Measurements from ENCODE around the gene SSUH2. TPM values are rescaled to one million over a fixed set of nuclear protein-coding genes. Genes with fewer than 3 reads are reported as not detected.
A peak's percentile ranks its signal among the peaks of the same experiment; 100 is the strongest.

Gene SSUH2
- total RNA-seq, 3 donors from 2014 or later = 0.15 to 0.33 TPM; not detected in 1

DNA sequence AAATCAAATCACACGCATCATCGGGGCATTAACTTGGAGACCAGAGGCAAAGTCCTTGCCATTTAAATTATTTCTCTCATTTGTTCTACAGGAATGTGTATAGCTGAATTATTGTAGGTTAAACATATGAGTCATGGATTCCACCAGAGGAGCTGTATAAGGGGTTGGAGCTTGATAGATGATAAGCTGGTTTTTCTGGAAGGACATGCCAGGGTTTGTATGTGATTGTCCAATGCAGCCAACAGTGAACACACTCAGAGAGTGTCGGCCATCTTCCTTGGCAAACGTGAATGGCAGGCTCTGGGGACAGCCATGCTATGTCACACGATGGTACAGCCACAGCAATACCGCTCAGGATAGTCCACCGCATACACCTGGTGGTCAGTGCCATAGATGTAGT, 25.1 kb downstream of the SSUH2 start:
- H3K4me3 ChIP-seq = no peak overlapping the region
- H3K27me3 ChIP-seq = no peaks in the 10 kb centered on the region
- TF ChIP-seq POLR2AphosphoS5 (IDR thresholded peaks at IDR 0.05) (no peak), POLR2A (IDR thresholded peaks at IDR 0.05) (no peak)
- TF ChIP-seq, protein P1, sequence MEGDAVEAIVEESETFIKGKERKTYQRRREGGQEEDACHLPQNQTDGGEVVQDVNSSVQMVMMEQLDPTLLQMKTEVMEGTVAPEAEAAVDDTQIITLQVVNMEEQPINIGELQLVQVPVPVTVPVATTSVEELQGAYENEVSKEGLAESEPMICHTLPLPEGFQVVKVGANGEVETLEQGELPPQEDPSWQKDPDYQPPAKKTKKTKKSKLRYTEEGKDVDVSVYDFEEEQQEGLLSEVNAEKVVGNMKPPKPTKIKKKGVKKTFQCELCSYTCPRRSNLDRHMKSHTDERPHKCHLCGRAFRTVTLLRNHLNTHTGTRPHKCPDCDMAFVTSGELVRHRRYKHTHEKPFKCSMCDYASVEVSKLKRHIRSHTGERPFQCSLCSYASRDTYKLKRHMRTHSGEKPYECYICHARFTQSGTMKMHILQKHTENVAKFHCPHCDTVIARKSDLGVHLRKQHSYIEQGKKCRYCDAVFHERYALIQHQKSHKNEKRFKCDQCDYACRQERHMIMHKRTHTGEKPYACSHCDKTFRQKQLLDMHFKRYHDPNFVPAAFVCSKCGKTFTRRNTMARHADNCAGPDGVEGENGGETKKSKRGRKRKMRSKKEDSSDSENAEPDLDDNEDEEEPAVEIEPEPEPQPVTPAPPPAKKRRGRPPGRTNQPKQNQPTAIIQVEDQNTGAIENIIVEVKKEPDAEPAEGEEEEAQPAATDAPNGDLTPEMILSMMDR (IDR thresholded peaks at IDR 0.05) = no peak
- no peaks in the 10 kb centered on the region for H3K4me1 ChIP-seq
- peaks cover 0 to 6% of the 10 kb centered on the region in 2 donors for H3K9me3 ChIP-seq
- H3K36me3 ChIP-seq = no peaks in the 10 kb centered on the region
- no peak for DNase-seq (ENCODE audit: low spot score in 2 of 2)
- no peak overlapping the region for H3K27ac ChIP-seq
- intact Hi-C loops (cut with DNase I; ENCODE audit: low total_unique reads) = loop anchor here (2.0 to 10.0 kb wide), 2 partner anchors 53 to 1655 kb away; no protein-coding TSS in a partner anchor

DNA sequence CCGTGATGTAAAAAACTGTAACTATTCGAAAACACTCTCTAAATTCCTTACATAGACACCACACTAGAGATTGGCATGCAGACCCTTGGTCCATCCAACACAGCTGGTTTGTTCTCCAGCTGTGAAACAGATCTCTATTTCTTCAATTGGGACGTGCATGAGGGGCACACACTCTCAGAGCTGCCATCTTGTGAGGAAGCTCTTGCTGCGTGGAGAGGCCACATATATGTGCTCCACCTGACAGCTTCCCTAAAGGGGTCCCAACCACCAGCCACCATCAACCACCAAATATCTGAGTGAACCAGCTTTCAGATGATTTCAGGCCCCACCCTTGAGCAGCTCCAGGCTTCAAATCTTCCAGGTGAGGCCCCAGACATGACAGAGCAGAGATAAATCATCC, 25.6 kb downstream of the SSUH2 start:
- H3K27me3 ChIP-seq = no peaks in the 10 kb centered on the region
- TF ChIP-seq POLR2AphosphoS5 (IDR thresholded peaks at IDR 0.05) = no peak
- TF ChIP-seq, protein P1 (IDR thresholded peaks at IDR 0.05) = no peak
- no peak for TF ChIP-seq POLR2A (IDR thresholded peaks at IDR 0.05)
- H3K4me1 ChIP-seq = no peaks in the 10 kb centered on the region
- no peak overlapping the region for H3K4me3 ChIP-seq
- intact Hi-C loops (cut with DNase I; ENCODE audit: low total_unique reads) = loop anchor here (2.0 to 10.0 kb wide), 2 partner anchors 52 to 1656 kb away; no protein-coding TSS in a partner anchor
- no peaks in the 10 kb centered on the region for H3K36me3 ChIP-seq
- DNase-seq (ENCODE audit: low spot score in 2 of 2) = no peak
- no peak overlapping the region for H3K27ac ChIP-seq
- peaks cover 0 to 6% of the 10 kb centered on the region in 2 donors for H3K9me3 ChIP-seq

- Histone ChIP-seq H3K4me1 (no peaks in the 10 kb centered on the region), H3K4me3 (no peak overlapping the region), H3K9me3 (peaks cover 0 to 6% of the 10 kb centered on the region in 2 donors), H3K36me3 (no peaks in the 10 kb centered on the region), H3K27ac (no peak overlapping the region), H3K27me3 (no peaks in the 10 kb centered on the region)
- TF ChIP-seq, protein P1 (IDR thresholded peaks at IDR 0.05) = no peak
- TF ChIP-seq POLR2AphosphoS5 (IDR thresholded peaks at IDR 0.05) = no peak
- TF ChIP-seq POLR2A (IDR thresholded peaks at IDR 0.05) = no peak
- intact Hi-C loops (cut with DNase I; ENCODE audit: low total_unique reads) = loop anchor here (2.0 to 10.0 kb wide), 2 partner anchors 51 to 1657 kb away; no protein-coding TSS in a partner anchor
- no peak for DNase-seq (ENCODE audit: low spot score in 2 of 2)
These were observed 26.7 kb downstream of the SSUH2 start for GRCh38 chr3:8617921-8618320.

DNA sequence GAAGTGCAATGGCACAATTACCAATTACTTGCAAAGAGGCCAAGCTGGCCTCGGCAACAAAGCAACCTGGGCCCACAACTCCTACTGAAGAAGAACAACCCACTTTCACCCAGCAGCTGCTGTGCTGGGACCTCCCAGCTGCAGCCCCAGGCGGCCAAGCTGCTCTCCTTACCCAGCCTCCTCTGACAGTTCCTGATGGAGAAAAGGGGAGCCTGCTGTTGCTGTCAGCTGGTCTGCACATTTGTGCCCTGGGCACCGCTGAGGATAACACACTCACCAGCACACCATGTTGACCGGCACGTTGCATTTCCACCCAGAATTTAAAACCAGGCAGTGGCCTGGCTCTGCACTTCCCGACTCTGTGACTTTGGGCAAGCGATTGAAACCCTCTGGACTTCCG, 33.6 kb downstream of the SSUH2 start:
- intact Hi-C loops (cut with DNase I; ENCODE audit: low total_unique reads) = loop anchor here (10.0 kb wide), 1 partner anchor 1664 kb away; no protein-coding TSS in a partner anchor
- no peaks in the 10 kb centered on the region for H3K27me3 ChIP-seq
- H3K4me1 ChIP-seq = peaks cover 2 to 7% of the 10 kb centered on the region in 2 donors
- H3K4me3 ChIP-seq = no peak overlapping the region
- H3K36me3 ChIP-seq = no peaks in the 10 kb centered on the region
- no peak for DNase-seq (ENCODE audit: low spot score in 2 of 2)
- TF ChIP-seq POLR2AphosphoS5 (IDR thresholded peaks at IDR 0.05) = no peak
- no peak for TF ChIP-seq POLR2A (IDR thresholded peaks at IDR 0.05)
- TF ChIP-seq, protein P1 (IDR thresholded peaks at IDR 0.05) = no peak
- H3K27ac ChIP-seq = no peak overlapping the region
- no peaks in the 10 kb centered on the region for H3K9me3 ChIP-seq

GRCh38 chr3:8608791-8609467, 35.7 kb downstream of the SSUH2 start:
- Histone ChIP-seq H3K4me1 (peaks cover 2 to 7% of the 10 kb centered on the region in 2 donors), H3K9me3 (no peaks in the 10 kb centered on the region), H3K4me3 (no peak overlapping the region), H3K36me3 (no peaks in the 10 kb centered on the region), H3K27me3 (no peaks in the 10 kb centered on the region), H3K27ac (no peak overlapping the region)
- intact Hi-C loops (cut with DNase I; ENCODE audit: low total_unique reads) = no loop called here
- TF ChIP-seq, protein P1 (IDR thresholded peaks at IDR 0.05) = no peak
- TF ChIP-seq POLR2AphosphoS5 (IDR thresholded peaks at IDR 0.05) (no peak), POLR2A (IDR thresholded peaks at IDR 0.05) (no peak)
- DNase-seq (ENCODE audit: low spot score in 2 of 2) = peak in 1 of 2 donors; percentile 8
